AG04450 (cell line): ENCODE results near the gene PGF. TPM values are rescaled to one million over a fixed set of nuclear protein-coding genes. Genes with fewer than 3 reads are reported as not detected.

Experiments used
- CTCF ChIA-PET: fragments of 300-600, 350-600 bp; formaldehyde crosslinking; extraction: SDS; loops from one replicate; lab custom pipeline; 2022; ENCODE audit warnings: antibody characterized with exemption, inconsistent platforms; lab: Charles Lee
- POLR2A ChIA-PET: fragments of 350-600 bp; formaldehyde crosslinking; extraction: SDS; loops from one replicate; lab custom pipeline; 2021; ENCODE audit warnings: antibody characterized with exemption, inconsistent platforms; lab: Yijun Ruan, JAX
- DNase-seq: peaks from one replicate; pipeline ENCODE4 v3.0.0-alpha.2; 2011; ENCODE audit warnings: low read depth, low spot score
- H3K27ac ChIP-seq: one replicate; pipeline ENCODE4 v1.5.1; 2012; ENCODE audit warnings: low read depth, low read length, control low read depth
- H3K27me3 ChIP-seq: one replicate; pipeline ENCODE4 v1.6.0; 2012; ENCODE audit warnings: low read length; ENCODE audit not compliant: control insufficient read depth, insufficient read depth
- H3K4me3 ChIP-seq: 2 replicates; pipeline ENCODE4 v1.5.1; 2011; ENCODE audit warnings: mild to moderate bottlenecking, low read depth, low read length, control low read depth
- H3K9me3 ChIP-seq: 2 replicates; pipeline ENCODE4 v1.5.1; 2012; ENCODE audit warnings: low read length; ENCODE audit not compliant: control insufficient read depth, insufficient read depth
- CTCF ChIP-seq: IDR thresholded peaks from 2 replicates; pipeline ENCODE4 v1.5.1; 2011; ENCODE audit warnings: low read depth, low read length, control low read depth, inconsistent platforms
- polyA plus RNA-seq: library from polyadenylated mRNA; depleted of rRNA; stranded (reverse); fragments of >200 nt; gene quantifications from 2 replicates; pipeline ENCODE4 v1.2.3, GENCODE V29; 2011

The PGF gene
- polyA plus RNA-seq, 1 experiment = 0.63 TPM

GRCh38 chr14:74911704-74912103, 43.7 kb downstream of the PGF start:
- no peak for TF ChIP-seq CTCF
- no peaks in the 10 kb centered on the region for H3K9me3 ChIP-seq
- no peak overlapping the region for H3K27ac ChIP-seq
- no peak for DNase-seq
- no peaks in the 10 kb centered on the region for H3K27me3 ChIP-seq
- no peak overlapping the region for H3K4me3 ChIP-seq
- ChIA-PET POLR2A (no interaction called here), CTCF (interaction anchor here (4.1 to 4.5 kb wide), 2 partner anchors 51 to 176 kb away, joined by 21 to 39 read pairs; no protein-coding TSS in a partner anchor)

GRCh38 chr14:74911221-74911620, 44.2 kb downstream of the PGF start:
- Histone ChIP-seq H3K9me3 (no peaks in the 10 kb centered on the region), H3K27ac (no peak overlapping the region), H3K27me3 (no peaks in the 10 kb centered on the region), H3K4me3 (no peak overlapping the region)
- POLR2A ChIA-PET = no interaction called here
- no peak for TF ChIP-seq CTCF
- DNase-seq = no peak
- CTCF ChIA-PET = interaction anchor here (4.1 to 4.5 kb wide), 2 partner anchors 50 to 177 kb away, joined by 21 to 39 read pairs; no protein-coding TSS in a partner anchor

- DNase-seq = no peak
- no peak for TF ChIP-seq CTCF
- Histone ChIP-seq H3K27me3 (no peaks in the 10 kb centered on the region), H3K4me3 (no peak overlapping the region), H3K9me3 (no peaks in the 10 kb centered on the region), H3K27ac (no peak overlapping the region)
- ChIA-PET POLR2A (no interaction called here), CTCF (interaction anchor here (0.6 to 4.5 kb wide), 5 partner anchors 35 to 865 kb away, joined by 3 to 39 read pairs (median 4); no protein-coding TSS in a partner anchor)
Observed at GRCh38 chr14:74910556-74910955, 44.8 kb downstream of the PGF start.

GRCh38 chr14:74909911-74910310, 45.5 kb downstream of the PGF start:
- TF ChIP-seq CTCF = no peak
- Histone ChIP-seq H3K27me3 (no peaks in the 10 kb centered on the region), H3K9me3 (no peaks in the 10 kb centered on the region), H3K4me3 (no peak overlapping the region), H3K27ac (no peak overlapping the region)
- ChIA-PET CTCF (interaction anchor here (4.1 to 4.5 kb wide), 2 partner anchors 49 to 178 kb away, joined by 21 to 39 read pairs; no protein-coding TSS in a partner anchor), POLR2A (no interaction called here)
- no peak for DNase-seq

- TF ChIP-seq CTCF = no peak
- ChIA-PET POLR2A (no interaction called here), CTCF (interaction anchor here (4.1 to 4.5 kb wide), 2 partner anchors 48 to 179 kb away, joined by 21 to 39 read pairs; no protein-coding TSS in a partner anchor)
- Histone ChIP-seq H3K27me3 (no peaks in the 10 kb centered on the region), H3K9me3 (no peaks in the 10 kb centered on the region), H3K4me3 (no peak overlapping the region), H3K27ac (no peak overlapping the region)
- DNase-seq = no peak
Observed at GRCh38 chr14:74909501-74909900, 45.9 kb downstream of the PGF start.
